ENCODE results near the gene KAT2A.
A peak's percentile ranks its signal among the peaks of the same experiment; 100 is the strongest.
"Not testable (repeated sequence)": the region's sequence is repeated elsewhere in the genome, so short reads cannot be mapped to it uniquely, and the experiment has no call there.

Gene KAT2A

DNA sequence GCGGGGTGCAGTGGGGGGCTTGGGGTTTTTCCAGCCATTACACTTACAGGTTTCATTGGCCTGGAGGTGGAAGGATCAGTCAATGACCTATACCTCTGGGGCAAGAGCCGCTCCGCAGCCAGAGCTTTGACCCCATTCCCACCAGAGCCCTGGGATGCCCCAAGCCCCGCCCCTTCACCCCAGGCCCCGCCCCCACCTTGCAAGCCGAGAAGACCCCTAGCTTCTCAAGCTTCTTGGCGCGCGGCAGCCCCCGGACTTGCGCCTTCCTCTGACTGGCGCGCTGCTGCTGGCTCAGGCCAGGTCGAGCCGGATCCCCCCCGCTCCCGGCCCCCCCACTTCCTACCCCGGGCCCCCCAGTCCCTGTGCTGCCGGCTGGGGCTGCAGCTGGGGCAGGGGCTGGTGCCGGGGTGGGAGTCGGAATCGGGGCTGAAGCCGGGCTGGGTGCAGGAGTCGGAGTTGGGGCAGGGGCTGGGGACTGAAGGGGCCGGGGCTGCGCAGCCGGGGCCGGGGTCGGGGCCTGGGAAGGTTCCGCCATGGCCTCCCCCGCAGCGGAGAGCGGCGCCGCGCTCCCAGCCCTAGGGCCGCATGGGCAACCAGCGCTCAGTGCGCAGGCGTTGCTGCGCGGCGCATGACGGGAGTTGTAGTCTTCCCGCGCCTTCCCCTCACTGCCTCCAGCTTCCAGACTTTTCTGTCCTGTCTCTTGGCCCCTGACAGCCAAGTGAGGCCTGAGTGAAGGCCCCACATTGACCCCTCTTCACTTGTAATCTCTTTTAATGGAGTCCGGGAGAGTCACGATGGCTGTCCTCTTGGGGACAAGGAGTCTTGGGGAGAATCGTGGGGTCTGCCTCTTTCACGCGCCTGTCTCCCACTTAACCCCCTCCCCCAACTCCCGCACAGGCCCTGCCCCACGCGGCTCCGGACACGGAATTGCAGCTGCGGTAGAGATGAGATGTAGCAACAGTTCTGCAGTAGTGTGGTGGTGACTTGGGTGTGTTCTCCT is at the start of gene KAT2A:
Gene KAT2A (minus strand): TSS at position 598 of the 1,000 bp plus-strand sequence. CDS start 63 bp downstream, at position 535.
- DNase-seq: peak; percentile 93

DNA sequence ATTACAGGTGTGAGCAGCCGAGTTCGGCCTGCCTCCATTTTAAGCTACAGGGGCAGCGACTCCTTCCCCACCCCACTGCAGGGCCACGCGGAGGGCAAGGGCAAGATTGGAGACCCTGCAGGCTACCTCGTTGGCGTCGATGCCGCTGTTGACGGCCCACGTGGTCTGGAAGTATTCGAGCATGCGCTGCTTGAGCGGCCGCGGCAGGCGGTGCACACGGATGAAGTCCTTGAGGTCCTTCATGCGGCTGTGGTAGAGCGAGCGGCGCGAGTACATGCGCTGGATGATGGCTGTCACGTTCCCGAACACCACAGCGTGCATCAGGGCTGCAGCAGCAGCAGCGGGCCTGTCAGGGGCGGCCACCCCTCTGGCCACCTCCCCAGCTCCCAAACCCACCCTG is 48.2 kb upstream of the KAT2A start:
- DNase-seq: no peak

DNA sequence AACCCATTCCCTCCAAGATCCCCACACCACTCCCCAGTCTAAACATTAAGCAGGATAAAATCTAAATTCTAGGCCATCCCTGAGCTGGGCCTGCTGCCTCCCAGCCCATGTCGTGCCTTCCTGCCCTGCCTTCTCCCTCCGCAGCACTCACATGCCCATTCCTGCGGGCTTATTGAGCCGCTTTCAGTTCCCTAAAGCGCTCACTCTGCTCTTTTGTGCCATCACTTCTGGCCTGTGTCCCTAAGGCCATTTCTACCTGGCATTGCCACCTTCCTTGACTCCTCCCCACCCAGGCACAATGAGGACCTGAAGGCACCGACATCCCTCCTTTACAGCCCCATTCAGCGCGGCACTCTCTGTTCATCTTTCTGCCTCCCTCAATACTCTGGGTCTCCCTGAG is 46.6 kb upstream of the KAT2A start:
- no peak for DNase-seq

DNA sequence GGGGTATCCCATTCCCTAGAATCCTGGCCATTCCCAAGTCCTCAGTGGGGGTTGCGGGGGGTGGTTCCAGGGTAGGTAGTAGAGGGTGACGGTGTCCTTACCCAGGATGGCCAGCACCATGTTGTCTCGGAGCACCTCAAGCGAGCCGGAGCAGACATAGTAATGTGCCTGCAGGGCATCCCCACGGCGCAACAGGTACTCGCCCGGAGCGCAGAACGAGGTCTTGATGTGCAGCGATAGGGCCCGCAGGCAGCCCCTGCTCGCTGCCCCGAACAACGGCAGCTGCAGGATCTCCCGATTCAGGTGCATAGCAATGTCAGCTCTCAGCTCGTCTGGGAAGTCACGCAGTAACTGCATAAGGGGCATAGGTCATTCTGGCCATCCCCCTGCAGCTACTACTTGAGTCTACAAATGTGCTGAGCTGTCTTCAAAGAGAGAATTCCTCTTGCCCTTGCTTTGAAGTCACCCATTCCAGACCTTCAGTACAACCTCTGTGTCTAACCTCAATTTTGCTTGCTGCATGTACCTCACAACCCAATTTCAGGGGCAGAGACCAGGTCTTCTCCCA is 45.1 kb upstream of the KAT2A start:
- DNase-seq: no peak

DNA sequence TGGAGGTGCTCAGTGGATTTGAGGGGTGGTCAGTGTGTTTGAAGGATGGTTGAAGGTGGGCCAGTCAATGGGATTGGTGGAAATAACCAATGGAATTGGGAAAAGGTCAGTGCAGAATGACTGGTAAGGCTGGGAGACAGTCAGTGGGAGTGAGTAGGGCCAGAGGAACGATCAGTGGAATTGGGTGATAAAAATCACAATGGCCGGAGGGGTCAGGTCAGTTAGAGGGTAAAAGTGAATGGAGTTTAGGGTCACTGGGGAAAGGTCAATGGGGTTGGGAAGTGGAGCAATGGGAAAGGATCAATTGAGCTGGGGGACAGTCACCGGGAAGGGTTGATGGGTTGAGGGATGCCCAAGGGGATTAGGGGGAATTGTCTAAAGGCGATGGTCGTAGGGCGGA is 44.6 kb upstream of the KAT2A start:
- no peak for DNase-seq

DNA sequence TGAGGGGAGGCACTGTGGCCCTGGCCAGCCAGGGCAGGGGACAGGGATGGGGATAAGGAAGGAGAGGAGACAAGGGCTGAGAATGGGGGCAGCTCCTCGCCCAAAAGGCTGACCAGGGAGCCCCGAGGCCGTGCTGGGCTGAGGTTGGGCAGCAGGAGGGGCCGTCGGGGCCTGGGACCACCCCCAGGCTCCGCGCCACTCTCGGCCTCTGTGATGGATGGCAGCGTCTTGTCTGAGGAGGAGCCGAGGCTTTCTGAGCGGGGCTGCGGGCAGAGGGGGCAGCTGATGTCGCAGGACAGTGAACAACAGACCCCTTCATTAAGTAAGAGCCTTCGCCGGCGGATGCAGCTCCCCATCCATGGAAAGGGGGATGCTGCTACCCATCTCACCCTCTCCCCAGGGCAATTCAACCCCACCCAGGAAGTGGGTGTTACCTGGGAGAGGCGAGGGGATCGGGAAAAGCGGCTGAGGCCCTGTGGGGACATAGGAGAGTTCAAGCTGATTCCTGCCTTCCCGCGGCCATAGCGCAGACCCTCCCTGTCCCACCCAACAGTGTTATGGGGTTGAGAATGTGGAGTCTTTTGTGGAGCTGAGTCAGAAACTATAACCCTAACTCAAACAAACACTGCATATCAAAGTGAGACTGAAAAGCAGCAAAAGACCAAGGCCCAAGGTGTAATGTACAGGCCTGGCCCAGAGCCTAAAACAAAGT is 42.7 kb upstream of the KAT2A start:
- no peak for DNase-seq

DNA sequence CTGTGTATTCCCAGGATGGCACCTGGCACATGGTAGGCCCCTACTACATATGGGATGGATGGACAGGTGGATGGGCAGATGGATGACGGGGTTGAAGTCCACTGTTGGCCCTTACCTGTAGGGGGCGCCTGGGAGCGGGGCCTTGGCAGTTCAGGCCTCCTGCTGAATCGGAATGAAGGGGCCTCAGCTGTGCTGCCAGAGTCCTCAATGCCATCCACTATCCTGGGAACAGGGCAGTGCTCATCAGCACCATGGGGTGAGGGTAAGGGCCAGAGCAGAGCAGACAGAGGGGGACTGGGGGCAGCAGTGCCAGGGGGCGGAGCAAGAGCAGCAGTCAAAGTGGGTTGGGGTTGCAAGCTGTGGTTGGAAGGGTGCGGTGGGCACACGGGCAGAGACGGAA is 41.9 kb upstream of the KAT2A start:
- DNase-seq: peak; percentile 73

DNA sequence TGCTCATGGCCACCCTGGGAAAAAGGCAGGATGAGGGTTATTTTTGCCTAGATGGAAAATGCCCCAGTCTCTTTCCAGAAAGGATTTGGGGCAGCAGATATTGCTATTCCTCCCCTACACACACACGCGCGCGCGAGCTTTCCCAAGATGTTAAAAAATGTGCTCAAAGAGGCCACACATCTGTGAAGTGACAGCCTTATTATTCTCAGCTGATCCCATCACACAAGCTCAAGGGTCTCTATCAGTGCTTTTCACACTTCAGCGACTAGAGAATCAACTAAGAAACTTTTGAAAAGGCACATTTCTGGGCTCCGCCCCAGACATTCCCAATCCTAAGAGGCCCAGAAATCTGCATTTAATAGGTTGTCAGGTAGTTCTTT is 39.4 kb upstream of the KAT2A start:
- DNase-seq: no peak

DNA sequence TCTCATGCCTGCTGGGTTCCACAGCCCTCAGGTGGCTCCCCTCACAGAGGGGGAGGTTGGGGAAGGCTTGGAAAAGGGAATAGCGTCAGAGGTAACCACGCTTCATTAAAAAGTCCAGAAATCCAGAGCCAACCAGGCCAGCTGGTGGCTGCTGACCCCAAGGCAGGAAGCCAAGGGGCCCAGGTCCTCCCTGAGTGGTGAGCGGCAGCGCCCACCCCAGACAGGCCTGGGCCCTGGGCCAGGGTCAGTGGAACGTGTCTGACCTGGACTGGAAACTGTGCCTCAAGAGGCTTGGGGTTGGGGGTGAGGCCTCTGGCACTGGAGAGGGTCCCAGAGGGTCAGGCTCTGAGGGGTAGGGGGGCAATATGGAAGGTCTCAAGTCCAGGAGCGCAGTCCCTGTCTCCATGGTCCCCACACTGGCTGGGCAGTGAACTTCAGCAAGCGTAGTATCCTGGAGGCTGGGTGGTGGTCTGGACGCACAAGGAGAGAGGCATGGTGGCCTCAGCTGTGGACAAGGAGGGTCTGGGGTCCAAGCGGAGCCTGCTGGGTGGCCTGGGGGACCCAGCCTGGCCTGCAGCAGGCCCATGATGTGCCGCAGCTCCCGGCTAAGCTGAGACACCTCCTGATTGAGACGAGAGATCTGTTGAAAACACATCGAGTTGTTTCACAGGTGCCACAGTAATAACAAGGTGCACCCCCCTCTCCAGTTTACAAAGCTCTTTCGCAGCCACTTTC is 38.8 kb upstream of the KAT2A start:
- no peak for DNase-seq

DNA sequence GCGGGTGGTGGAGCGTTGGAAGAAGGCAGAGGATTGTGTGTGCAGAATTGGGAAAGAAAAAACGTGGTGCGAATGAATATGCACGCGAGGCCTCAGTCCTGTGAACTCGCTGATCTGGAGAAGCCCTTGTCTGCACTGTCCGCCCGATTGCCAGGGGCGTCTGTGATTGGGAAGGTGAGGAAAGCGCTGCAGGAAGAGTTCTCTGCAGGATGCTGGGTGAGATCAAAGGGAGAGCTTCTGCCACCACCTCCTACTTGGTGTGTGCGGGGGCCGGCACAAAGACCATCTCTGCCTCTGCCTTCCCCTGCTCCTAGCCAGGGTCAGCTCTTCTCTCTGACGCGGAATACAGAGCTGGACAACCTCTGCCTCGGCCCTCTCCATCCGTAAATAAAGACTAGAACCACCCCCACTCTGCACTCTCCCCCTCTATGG is 34.5 kb upstream of the KAT2A start:
- no peak for DNase-seq

DNA sequence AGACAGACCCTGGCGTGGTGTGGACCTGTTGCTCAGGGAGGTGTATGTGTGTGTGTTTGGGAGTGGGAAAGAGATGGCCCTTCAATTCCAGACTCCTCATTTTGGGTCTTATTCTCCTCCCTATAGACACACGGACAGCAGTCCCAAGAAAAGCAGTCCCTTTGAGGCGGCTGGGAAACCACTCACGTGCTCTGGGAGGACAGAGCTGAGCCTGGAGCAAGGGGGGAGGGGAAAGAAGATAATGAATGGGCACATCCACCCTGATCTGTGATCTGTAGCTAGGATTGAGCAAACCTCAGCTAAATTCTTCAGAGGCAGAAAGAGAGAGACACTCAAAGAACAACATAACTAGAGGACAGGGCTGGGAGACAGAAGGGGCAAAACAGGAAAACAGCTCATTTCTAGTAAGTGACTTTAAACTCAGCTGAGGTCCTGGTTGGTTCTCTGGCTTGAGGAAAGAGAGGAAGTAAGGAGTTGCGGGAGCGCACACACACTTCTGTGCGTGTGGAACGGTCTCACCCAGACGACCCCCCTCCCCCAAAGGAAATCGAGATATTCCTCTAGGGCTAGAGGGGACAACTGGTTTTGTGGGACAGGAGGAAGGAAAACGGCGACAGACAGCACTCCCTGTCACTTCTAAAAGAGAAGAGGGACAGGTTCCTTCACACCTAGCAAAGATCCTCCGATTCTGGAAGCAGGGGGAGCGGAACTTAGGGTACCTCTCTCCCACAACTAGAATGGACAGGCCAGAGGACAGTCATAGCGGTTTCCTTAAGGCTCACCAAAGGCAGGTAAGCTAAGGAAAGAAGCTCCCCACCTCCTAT is 33.0 kb upstream of the KAT2A start:
- DNase-seq: peak; percentile 54

DNA sequence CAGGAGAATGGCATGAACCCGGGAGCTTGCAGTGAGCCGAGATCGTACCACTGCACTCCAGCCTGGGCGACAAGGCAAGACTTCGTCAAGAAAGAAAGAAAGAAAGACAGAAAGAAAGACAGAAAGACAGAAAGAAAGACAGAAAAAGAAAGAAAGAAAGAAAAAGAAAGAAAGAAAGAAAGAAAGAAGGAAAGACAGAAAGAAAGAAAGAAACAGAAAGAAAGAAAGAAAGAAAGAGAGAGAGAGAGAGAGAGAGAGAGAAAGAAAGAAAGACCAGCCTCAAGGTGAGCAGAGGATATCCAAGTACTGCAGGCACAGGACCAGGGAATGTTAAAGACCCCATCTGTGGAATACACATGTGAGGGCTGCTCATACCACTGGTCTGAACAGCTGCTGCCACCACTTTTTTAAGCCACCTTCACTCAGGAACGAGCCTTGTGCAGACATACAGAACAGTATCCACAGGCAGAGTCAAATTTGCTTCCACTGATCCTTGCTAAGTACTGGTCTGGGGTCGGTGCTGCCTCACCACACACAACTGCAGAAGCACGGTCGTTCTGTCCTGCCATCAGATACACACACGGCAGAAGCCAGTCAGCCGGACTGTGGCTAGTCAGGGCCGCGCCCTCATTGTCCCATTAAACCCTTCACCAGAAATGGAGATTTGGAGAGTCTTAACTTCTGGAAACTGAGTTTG is 25.9 kb upstream of the KAT2A start:
- no peak for DNase-seq

DNA sequence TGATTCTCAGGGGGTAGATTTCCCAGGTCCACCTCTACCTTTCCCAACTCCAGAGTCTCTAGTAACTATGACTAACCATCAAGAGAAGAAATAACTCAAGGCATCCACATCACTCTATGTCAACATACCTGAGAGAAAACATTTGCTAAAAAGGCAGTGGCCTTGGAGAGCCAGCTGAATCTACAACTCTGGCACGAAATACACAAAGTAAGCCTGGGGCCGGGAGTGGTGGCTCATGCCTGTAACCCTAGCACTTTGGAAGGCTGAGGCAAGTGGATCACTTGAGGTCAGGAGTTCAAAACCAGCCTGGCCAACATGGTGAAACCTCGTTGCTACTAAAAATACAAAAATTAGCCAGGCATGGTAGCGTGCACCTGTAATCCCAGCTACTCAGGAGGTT is 22.0 kb upstream of the KAT2A start:
- DNase-seq: not testable (repeated sequence)

DNA sequence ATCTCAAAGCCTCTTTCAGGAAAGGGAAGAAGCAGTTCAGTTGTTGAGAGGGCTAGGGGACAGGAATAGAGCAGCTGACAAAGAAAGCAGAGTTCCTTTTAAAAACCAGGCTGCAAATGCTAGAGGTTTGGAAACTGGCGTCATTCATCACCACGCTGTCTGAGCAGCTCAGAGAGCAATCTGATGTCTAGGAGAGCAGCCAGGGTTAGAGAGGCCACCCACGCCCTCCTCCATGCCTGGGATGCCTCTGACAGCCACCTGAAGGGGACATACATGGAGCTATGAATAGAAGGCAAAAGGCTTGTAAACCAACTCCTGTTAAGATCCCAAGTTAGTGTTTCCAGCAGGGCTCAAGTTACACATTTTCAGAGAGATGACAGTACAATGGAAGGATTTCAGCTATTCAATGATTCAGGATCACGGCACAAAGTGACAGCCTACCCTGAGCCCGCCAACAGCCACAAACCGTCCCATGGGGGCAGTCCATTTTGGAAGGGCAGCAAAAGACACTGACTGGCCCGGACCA is 21.3 kb upstream of the KAT2A start:
- no peak for DNase-seq

DNA sequence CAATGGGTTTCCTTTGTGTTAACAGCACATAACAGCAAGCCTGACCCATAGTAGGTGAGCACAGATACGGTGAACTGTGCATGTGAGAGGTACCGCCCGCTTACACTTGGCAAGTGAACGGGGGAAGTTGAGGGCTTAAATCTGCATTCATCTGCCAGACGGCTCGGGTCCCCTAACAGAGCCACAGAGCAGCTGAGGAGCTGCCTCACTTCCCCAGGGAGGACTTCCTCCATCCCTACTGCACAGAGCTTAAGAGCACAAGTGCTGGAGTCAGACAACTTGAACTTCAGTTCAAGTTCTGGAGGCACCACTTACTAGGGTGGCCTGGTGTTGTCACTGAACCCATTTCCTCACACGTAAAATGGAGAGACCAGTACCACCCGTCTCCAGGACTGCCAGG is 20.2 kb upstream of the KAT2A start:
- DNase-seq: no peak

DNA sequence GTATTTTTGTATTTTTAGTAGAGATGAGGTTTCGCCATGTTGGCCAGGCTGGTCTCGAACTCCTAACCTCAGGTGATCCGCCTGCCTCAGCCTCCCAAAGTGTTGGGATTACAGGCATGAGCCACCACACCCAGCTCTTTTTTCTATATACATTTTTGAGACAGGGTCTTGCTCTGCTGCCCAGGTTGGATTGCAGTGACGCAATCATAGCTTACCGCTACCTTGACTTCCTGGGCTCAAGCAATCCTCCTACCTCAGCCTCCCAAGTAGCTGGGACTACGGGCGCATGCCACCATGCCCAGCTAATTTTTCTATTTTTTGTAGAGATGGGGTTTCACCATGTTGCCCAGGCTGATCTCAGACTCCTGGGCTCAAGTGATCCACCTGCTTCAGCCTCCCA is 19.5 kb upstream of the KAT2A start:
- not testable (repeated sequence) for DNase-seq

DNA sequence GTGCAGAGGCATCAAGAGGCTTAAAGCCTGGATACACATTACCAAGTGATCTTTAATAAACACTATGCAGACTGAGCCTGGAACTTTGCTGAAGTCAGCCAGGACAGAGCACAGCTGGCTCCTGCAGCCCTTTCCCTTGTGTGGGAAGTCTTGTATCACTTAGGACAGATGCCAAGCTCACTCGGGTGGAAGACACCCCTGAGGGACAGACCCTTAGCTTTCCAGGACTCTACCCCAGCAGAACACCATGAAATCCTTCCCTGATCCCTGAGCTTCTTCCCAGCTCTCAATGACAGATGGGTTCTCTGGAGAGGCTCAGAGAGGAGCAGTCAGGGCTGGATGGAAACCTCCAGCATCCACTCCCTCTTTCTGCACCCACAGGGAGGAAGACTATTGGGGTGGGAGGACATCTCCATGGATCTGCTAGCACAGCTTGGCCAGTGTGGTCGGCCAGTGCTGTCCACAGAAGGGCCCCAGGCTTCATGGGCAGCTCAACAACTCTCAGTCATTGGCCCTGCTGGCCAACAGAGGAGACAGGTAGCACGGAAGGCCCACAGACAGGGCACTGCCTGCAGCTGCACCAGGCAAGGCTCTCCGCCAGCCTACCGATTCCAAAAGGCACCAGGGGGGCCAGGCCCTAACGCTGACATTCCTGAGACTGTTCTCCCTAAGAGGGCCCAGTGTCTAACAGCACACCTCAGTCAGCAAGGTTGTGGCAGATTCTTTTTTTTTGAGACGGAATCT is 17.8 kb upstream of the KAT2A start:
- DNase-seq: no peak

DNA sequence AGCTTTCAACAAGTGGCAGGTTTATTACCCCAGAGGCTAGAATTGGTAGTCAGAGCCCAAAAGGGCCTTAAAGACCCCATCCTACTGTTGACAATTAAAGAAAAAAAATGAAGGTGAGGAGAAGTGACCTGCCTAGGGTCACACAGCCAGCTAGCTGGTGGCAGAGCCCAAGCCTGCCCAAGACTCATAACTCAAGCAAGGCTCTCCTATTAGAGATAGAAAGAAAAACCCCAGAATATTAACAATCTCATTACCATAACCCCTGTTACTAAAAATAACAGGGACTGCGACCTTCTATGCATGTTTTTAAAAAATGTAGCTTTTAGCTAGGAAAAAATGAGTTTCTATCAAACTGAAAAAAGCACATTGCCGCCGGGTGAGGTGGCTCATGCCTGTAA is 15.5 kb upstream of the KAT2A start:
- no peak for DNase-seq

DNA sequence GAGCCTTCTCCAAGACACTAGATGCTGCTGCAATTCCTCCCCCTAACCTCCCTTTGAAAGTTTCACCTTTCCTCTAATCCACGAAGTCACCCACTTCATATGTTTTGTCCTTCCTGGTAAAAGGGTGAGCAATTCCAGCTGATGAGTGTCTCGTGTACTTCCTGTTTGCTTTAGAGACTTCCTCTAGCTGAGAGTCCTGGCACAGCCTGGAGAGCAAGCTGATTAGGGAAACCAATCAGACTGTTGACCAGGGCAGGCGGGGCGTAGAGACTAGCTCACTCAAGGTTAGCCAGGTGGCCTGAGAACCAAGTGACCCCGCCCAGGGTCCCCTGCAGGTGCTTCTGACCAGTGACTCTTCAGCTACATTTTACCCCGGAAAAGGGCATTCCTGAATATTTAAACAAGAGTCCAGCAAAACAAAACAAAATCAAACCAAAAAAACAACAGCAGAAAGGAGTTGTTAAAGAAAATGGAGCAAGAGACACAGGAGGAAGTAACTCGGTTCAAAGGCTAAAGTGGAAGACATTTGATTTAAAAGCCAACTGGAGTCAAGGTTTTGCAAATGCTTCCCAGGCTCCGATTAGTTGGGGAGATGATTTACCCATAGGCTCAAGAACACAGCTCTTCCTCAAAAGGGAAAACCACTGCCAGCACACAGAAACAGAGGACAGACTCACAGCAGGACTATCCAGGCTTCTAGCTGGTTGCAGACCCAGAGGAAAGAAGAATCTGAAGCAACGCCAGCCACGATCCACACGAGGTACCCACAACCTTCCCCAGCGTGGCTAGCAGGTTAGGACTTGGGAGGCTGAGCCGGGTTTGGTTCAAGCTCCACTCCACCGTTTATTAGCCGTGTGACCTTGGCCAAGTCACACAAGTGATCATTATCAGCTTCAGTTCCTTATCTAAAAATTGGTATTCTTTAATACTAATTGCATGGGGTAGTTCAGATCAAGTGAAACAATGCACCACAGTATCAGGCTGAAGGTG is 14.8 kb upstream of the KAT2A start:
- peak; percentile 54 for DNase-seq
